ENCODE data around the gene CNN2. TPM values are rescaled to one million over a fixed set of nuclear protein-coding genes. Genes with fewer than 3 reads are reported as not detected.
A peak's percentile ranks its signal among the peaks of the same experiment; 100 is the strongest.

The CNN2 gene
- total and polyA plus RNA-seq, 9 of the 15 experiments (the other 6 are each of a cell fraction or from before 2014, with no cell fraction given): 12.1 to 174 (median 52.7) TPM

GRCh38 chr19:996051-996838 lies 30.2 kb upstream of the CNN2 start (continued):
- no peak for TF ChIP-seq RBBP5 (IDR thresholded peaks at IDR 0.05; ENCODE audit: borderline replicate concordance, insufficient read depth, low read length, poor library complexity, severe bottlenecking)
- no peak for TF ChIP-seq PML (IDR thresholded peaks at IDR 0.05; ENCODE audit: low read length)
- TF ChIP-seq OTX1 (CRISPR knock-in tag; IDR thresholded peaks at IDR 0.05): 0 out of 2 replicates have a peak, but pooled peaks have one; percentile 37
- TF ChIP-seq E2F6 (IDR thresholded peaks at IDR 0.05; ENCODE audit: borderline replicate concordance in 1 of 2, extremely low read depth in 1 of 2, insufficient read depth in 1 of 2, insufficient read length in 1 of 2, low read depth in 1 of 2, low read length in 1 of 2, poor library complexity in 1 of 2, severe bottlenecking in 1 of 2): peak in 1 of 2 experiments; percentile 60
- TF ChIP-seq TFAP4 (CRISPR knock-in tag; IDR thresholded peaks at IDR 0.05; ENCODE audit: borderline replicate concordance): peak; percentile 54; the same call in 1 of the 2 replicates
- TF ChIP-seq SIN3B (IDR thresholded peaks at IDR 0.05; ENCODE audit: low read depth): no peak
- no peak for TF ChIP-seq POLR2AphosphoS2 (IDR thresholded peaks at IDR 0.05; ENCODE audit: low read length)
- TF ChIP-seq ZBTB40 (IDR thresholded peaks at IDR 0.05): no peak
- TF ChIP-seq ZBTB40 (CRISPR knock-in tag; IDR thresholded peaks at IDR 0.05): no peak
- TF ChIP-seq POLR2B (IDR thresholded peaks at IDR 0.05; ENCODE audit: low read depth, partially characterized antibody): peak; percentile 19
- no peak for TF ChIP-seq MEF2D (tag; conservative IDR thresholded peaks at IDR 0.05; ENCODE audit: low read depth)
- peak; percentile 99 for TF ChIP-seq ATF7 (IDR thresholded peaks at IDR 0.05)
- TF ChIP-seq HDAC3 (IDR thresholded peaks at IDR 0.05; ENCODE audit: borderline replicate concordance, partially characterized antibody): no peak
- TF ChIP-seq RFX7 (CRISPR knock-in tag; IDR thresholded peaks at IDR 0.05): no peak
- peak; percentile 74 to 79 for TF ChIP-seq NRF1 (conservative IDR thresholded peaks at IDR 0.05 in 1 of 2, IDR thresholded peaks at IDR 0.05 in 1 of 2)
- no peak for TF ChIP-seq ZNF184 (CRISPR knock-in tag; IDR thresholded peaks at IDR 0.05)
- peak; percentile 94 for TF ChIP-seq CREM (IDR thresholded peaks at IDR 0.05; ENCODE audit: low read depth)
